ENCODE results near the gene PLCH1.

PLCH1 gene

DNA sequence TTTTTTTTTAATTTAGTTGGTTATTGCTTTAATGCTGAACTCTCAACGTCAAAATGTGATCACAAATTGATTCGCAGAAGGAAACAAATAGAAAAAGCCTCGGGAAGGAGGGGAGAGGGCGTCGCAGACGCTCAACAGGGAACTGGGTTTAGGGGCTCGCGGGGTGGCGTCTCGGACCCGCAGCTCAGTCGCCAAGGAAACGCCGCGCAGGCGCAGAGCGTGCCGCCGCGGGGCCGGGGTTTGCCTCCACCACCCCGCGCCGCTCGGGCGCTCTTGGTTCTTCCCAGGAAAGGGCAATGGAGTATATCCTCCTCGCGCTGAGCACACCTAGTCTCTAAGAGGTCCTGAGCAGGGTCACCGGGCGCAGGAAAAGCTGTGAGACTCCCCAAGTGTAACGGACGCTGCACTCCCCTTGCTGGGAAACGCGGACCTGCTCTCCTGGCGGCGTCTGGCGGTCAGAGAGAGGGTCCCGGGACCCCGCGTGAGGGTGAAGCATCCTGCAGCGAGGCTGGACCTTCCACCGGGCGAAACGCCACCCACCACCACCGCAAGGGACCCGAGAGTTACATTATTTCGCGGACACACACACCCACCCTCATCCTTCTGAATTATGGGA is 753 bp downstream of the PLCH1 start:
- no peak for DNase-seq

- DNase-seq: no peak
Measured at GRCh38 chr3:155743606-155744005, 1.3 kb downstream of the PLCH1 start.

GRCh38 chr3:155742349-155742965 is 2.4 kb downstream of the PLCH1 start:
- no peak for DNase-seq

- DNase-seq: no peak
Measured at GRCh38 chr3:155741603-155742002, 3.3 kb downstream of the PLCH1 start.

DNA sequence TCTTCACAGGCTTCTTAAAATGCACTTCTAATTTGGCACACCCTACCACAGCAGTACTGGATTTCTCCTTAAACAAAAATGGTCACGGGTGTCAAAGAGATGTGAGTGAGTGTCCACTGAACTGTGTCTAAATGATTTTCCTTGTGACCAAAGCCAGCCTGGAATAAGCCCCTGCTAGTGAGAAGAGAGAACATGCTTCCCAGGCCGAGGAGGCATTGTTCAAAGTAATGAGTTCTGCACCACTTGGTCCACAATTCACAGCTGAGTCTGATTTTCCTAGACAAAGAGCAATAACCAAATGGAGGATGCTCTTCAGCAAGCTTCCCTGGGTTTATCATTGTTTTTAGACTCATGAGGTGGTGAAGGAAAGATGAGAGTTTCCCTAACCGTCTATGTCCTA is 3.8 kb downstream of the PLCH1 start:
- no peak for DNase-seq

DNA sequence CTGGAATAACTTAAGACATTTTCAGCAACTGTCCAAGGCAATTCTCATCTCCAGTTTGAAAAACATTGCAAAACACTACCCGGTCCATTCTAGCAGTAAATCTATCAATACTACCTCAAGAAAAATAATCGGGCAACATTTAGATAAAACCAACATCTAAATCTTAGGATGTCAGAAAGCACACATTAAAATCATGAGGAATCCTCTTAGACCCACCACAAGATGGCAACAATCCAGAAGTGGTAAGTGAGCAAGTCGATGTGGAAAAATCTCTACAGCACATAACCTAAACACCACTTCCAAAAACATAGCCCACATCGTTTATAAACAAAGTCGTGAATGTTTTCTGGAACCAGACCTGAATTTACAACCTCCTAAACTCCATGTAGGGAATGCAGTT is 5.7 kb downstream of the PLCH1 start:
- DNase-seq: no peak

DNA sequence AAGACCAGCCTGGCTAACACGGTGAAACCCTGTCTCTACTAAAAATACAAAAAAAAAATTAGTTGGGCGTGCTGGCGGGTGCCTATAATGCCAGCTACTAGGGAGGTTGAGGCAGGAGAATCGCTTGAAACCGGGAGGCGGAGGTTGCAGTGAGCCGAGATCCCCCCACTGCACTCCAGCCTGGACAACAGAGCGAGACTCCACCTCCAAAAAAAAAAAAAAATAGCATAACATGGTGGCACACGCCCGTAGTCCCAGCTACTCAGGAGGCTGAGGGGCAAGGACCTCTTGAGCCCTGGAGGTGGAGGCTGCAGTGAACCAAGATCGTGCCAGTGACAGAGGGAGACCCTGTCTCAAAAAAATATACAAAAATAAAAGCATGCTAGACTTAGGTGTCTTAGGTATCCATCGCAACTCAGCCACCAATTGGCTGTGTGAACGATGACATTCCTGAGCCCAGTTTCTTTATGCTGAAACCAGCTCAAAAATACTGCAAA is 6.2 kb downstream of the PLCH1 start:
- DNase-seq: no peak

DNA sequence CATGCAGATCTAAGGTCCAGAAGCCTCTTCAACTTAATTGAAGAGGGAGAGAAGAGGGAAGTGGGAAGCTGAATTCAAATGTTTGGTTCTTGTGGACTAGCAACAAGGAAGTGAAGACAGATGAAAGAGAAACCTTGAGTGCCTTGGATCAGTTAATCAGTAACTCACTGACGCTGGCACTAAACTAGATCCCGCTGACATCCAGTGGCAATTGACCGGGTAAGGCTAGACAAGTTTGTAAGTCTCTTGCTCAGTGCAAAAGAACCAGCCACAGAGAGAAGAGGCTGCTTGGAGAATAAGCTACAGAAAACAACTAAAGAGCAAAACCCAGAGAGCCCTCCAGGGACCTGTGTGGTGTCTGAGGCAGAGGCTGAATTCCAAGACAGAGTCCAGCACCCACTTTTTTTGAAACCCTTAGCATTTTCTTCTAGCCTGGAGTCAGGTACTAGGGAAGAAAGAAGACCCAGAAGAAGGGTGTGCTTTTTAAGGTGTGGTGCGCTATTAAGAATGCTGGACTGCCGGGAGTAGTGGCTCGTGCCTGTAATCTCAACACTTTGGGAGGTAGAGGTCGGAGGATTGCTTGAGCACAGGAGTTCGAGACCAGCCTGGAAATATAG is 6.9 kb downstream of the PLCH1 start:
- DNase-seq: no peak

DNA sequence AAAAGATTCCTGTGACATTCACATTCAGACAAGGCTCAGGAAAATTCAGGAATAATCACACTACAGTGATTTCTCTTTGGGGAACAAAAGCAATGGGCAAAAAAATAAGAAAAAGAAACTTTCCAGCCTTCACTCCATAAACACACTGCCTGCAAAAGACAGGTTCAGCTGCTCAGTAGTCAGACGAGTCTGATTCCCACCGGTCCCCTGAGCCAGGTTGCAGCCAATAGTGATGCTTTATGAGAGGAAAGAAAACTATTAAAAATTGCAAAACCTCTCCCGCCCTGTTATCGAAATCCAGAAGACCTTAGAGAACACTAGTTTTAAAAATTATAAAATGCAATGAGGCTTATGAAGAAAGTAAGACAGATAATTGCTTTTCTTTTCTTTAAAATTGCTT is 8.5 kb downstream of the PLCH1 start:
- no peak for DNase-seq

GRCh38 chr3:155730843-155731242 is 14.0 kb downstream of the PLCH1 start:
- no peak for DNase-seq

- DNase-seq: no peak
Measured at GRCh38 chr3:155727836-155728235, 17.0 kb downstream of the PLCH1 start.

DNA sequence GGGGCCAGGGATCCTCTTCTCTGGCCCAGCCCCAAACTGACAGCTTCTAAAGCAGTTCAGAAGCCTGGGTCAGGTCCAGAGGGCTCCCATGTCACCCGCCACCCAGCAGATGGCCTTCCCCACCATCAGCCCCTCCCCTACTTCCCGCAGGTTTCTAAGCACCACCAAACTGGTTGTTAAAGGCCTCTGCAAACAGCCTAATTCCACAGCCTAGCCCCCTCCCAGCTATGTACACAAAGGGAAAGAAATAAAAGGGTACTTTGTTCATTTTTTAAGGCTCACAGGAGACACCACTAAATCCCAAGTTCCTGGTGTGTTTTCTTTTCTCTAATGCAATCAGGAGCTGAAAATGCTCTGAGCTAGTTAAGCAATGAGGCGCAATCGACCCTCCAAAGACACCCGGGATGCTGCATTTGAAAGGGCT is 30.6 kb downstream of the PLCH1 start:
- no peak for DNase-seq

DNA sequence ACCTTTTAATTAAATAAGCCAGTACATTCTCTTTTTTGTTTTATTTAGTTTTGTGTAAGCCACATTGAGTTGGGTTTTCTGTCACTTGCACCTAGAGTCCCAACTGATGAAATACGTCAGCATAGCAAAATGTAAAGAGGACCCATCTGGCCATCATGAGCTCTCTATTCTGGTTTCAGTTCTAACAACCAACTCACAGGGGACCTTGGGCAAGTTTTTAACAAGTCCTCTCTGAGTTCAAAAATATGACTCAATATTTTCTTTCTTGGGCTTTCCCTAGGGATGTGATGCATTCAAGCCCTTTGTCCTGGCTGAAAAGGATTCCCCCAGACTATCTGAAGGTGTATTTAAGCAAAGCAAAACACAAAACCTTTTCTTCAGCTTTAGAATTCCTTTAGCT is 32.9 kb downstream of the PLCH1 start:
- DNase-seq: no peak

DNA sequence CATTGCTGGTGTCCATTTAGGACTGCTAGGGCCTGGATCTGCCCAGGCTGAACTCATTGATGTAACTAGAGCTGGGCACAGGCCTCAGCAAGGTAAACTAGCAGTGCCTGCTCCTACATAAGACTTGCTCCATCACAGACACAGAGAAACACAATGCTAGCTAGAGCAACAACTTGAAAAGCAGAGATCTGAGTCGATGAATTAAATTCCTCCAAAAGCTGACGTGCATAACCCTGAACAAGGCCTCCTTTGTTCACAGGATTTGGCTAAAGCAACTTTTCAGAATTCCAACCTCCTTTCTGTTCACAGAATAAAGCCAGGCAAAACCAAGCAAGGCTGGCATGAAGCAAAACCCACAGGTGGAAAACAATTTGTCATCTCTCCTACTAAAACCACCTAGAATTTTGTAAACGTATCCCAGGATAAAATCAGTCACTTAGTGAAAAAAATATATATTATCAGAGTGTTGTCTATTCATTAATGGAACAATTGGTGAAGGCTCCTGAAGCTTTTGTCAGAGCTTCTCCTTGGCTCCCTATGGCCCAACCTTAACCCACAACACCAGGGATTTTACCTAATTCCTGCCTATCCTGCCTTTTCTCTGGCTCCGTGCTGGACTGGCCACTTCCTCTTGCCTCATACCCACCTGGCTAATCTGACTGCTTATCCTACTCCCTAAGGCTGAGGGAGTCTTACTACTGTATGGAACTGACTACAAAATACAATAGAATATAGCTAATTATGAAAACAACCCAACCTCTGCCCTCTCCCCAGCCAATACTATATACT is 39.9 kb downstream of the PLCH1 start:
- DNase-seq: no peak

DNA sequence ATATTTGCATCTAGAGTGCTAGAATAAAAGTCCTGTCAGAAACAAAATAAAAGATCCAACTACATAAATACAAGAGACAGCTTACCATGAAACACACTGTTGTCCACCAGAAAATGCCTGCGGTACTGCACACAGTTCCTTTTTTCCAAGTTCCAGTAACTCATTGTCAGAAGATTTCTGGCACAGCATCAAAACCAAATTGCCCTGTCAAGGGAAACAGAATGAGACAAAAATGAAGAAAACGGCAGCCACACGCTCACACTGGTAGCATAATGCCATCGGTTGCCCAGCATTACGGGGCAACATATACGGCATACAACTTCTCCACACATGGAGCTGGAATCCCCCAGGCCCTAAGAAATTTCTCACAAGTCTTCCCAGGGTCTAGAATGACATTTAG is 40.8 kb downstream of the PLCH1 start:
- DNase-seq: no peak

GRCh38 chr3:155702745-155703591 is 41.9 kb downstream of the PLCH1 start:
- no peak for DNase-seq

GRCh38 chr3:155701882-155702465 is 42.9 kb downstream of the PLCH1 start:
- peak; percentile 39 for DNase-seq

DNA sequence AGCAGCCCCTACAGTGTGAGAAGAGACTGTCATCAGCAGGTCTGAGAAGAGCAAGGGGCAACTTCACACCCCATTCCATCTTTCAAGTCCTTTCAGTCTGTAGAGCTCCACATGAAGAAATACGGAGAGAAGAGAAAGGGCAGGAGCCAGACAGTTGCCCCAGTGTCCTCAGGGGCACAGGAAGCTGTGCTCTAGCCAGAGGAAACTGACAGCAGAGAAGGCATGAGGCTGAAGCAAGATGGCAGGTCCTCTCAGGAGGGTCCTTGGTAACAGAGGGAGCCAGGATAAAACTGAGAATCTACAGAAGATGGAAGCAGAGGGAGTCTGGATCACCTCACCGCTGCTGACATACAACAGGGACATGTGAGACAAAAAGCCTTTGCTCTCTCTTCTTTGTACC is 47.3 kb downstream of the PLCH1 start:
- DNase-seq: no peak

GRCh38 chr3:155690921-155691320 is 54.0 kb downstream of the PLCH1 start:
- DNase-seq: no peak

GRCh38 chr3:155688481-155688880 is 56.4 kb downstream of the PLCH1 start:
- no peak for DNase-seq

GRCh38 chr3:155683344-155683720 is 61.5 kb downstream of the PLCH1 start:
- no peak for DNase-seq

All from NCI-H226 (cell line).